Coronary artery (tissue), 2 donors: Measurements from ENCODE around the gene TRIM46.

Experiments
- DNase-seq: peaks from one replicate; pipeline ENCODE4 v3.0.0-alpha.2; 2017; ENCODE audit warnings: low spot score
- H3K27ac ChIP-seq, 2 donors: fragments of 200-600 bp; sonication (generic); one replicate each; pipeline ENCODE4 v1.5.1; 2016 to 2019
- H3K4me3 ChIP-seq: fragments of 200-600 bp; sonication (generic); 2 replicates; pipeline ENCODE4 v1.5.1; 2016; ENCODE audit warnings: mild to moderate bottlenecking, moderate library complexity
- CTCF ChIP-seq: fragments of 200-600 bp; sonication (generic); IDR thresholded peaks from one replicate; pipeline ENCODE4 v1.5.1; 2019; ENCODE audit warnings: antibody characterized with exemption

The TRIM46 gene

GRCh38 chr1:155195201-155196102, 21.8 kb downstream of the TRIM46 start:
- Histone ChIP-seq H3K4me3 (peak overlapping the region; percentile 71), H3K27ac (peak overlapping the region; percentile 81 to 94)
- TF ChIP-seq CTCF, result no peak
- DNase-seq, result no peak

- DNase-seq, result no peak
- peak overlapping the region; percentile 81 to 94 for H3K27ac ChIP-seq
- H3K4me3 ChIP-seq, result peak overlapping the region; percentile 71
- no peak for TF ChIP-seq CTCF
These were observed 22.6 kb downstream of the TRIM46 start for GRCh38 chr1:155196103-155196892.

GRCh38 chr1:155196893-155197638, 23.4 kb downstream of the TRIM46 start:
- H3K27ac ChIP-seq, result peak overlapping the region in 1 of 2 donors; percentile 66
- TF ChIP-seq CTCF, result no peak

GRCh38 chr1:155197901-155198546, 24.4 kb downstream of the TRIM46 start:
- H3K4me3 ChIP-seq, result no peak overlapping the region
- DNase-seq, result no peak
- no peak for TF ChIP-seq CTCF
- H3K27ac ChIP-seq, result peak overlapping the region in 1 of 2 donors; percentile 66

More at GRCh38 chr1:155196893-155197638, 23.4 kb downstream of the TRIM46 start:
- DNase-seq, result peak; percentile 81
- H3K4me3 ChIP-seq, result no peak overlapping the region

- no peak overlapping the region for H3K27ac ChIP-seq
These were observed 24.9 kb downstream of the TRIM46 start for GRCh38 chr1:155198547-155198906.

More at GRCh38 chr1:155198547-155198906, 24.9 kb downstream of the TRIM46 start:
- DNase-seq, result no peak
- H3K4me3 ChIP-seq, result no peak overlapping the region
- no peak for TF ChIP-seq CTCF
